Astrocyte (in vitro differentiated cells and primary cell): Measurements from ENCODE around the gene LRP10. TPM values are rescaled to one million over a fixed set of nuclear protein-coding genes. Genes with fewer than 3 reads are reported as not detected.
A peak's percentile ranks its signal among the peaks of the same experiment; 100 is the strongest.

Source experiments
- DNase-seq: peaks from one replicate; pipeline ENCODE4 v3.0.0-alpha.2; 2010; ENCODE audit warnings: low read depth
- FAIRE-seq: peaks from 2 replicates; lab custom pipeline; 2011; peaks lifted over from hg19 to GRCh38; lab: Jason Lieb, UNC
- H2AFZ ChIP-seq: 2 replicates; pipeline ENCODE4 v1.6.0; 2012; ENCODE audit warnings: low read depth, low read length, inconsistent platforms
- H3K27ac ChIP-seq: 2 replicates; pipeline ENCODE4 v1.5.1; 2011; ENCODE audit warnings: low read depth, low read length, inconsistent platforms
- H3K27me3 ChIP-seq: 2 replicates; pipeline ENCODE4 v1.6.0; 2011; ENCODE audit warnings: low read length, inconsistent platforms; ENCODE audit not compliant: insufficient read depth
- H3K36me3 ChIP-seq: 2 replicates; pipeline ENCODE4 v1.5.1; 2011; ENCODE audit warnings: low read length, inconsistent platforms; ENCODE audit not compliant: insufficient read depth
- H3K4me1 ChIP-seq: 2 replicates; pipeline ENCODE4 v1.5.1; 2011; ENCODE audit warnings: low read length, inconsistent platforms; ENCODE audit not compliant: insufficient read depth
- H3K4me2 ChIP-seq: 2 replicates; pipeline ENCODE4 v1.6.0; 2012; ENCODE audit warnings: low read length, inconsistent platforms
- H3K4me3 ChIP-seq: 2 replicates; pipeline ENCODE4 v1.5.1; 2011; ENCODE audit warnings: low read depth, mild to moderate bottlenecking, low read length, inconsistent platforms; ENCODE audit not compliant: insufficient read depth
- H3K79me2 ChIP-seq: 2 replicates; pipeline ENCODE4 v1.6.0; 2012; ENCODE audit warnings: mild to moderate bottlenecking, low read length, inconsistent platforms; ENCODE audit not compliant: insufficient read depth
- H3K9ac ChIP-seq: 2 replicates; pipeline ENCODE4 v1.6.0; 2012; ENCODE audit warnings: mild to moderate bottlenecking, low read length, inconsistent platforms
- H3K9me3 ChIP-seq: 2 replicates; pipeline ENCODE4 v1.5.1; 2012; ENCODE audit warnings: low read depth, mild to moderate bottlenecking, low read length, inconsistent platforms; ENCODE audit not compliant: insufficient read depth
- H4K20me1 ChIP-seq: 2 replicates; pipeline ENCODE4 v1.6.0; 2012; ENCODE audit warnings: low read length, inconsistent platforms; ENCODE audit not compliant: insufficient read depth
- H3K27ac Mint-ChIP-seq: one replicate; pipeline ENCODE4 v1.8.0; 2021; ENCODE audit warnings: mild to moderate bottlenecking, mixed read lengths; ENCODE audit not compliant: unreplicated experiment
- H3K27me3 Mint-ChIP-seq: one replicate; pipeline ENCODE4 v1.8.0; 2021; ENCODE audit warnings: low read depth, mixed read lengths; ENCODE audit not compliant: unreplicated experiment
- H3K36me3 Mint-ChIP-seq: one replicate; pipeline ENCODE4 v1.8.0; 2021; ENCODE audit warnings: low read depth, mixed read lengths; ENCODE audit not compliant: unreplicated experiment
- H3K4me1 Mint-ChIP-seq: one replicate; pipeline ENCODE4 v1.8.0; 2021; ENCODE audit warnings: low read depth, mixed read lengths; ENCODE audit not compliant: unreplicated experiment
- H3K4me3 Mint-ChIP-seq: one replicate; pipeline ENCODE4 v1.8.0; 2021; ENCODE audit warnings: mild to moderate bottlenecking, moderate library complexity, mixed read lengths; ENCODE audit not compliant: unreplicated experiment
- H3K9me3 Mint-ChIP-seq: one replicate; pipeline ENCODE4 v1.8.0; 2021; ENCODE audit warnings: mild to moderate bottlenecking, mixed read lengths; ENCODE audit not compliant: unreplicated experiment
- EZH2 ChIP-seq: IDR thresholded peaks from 2 replicates; pipeline ENCODE4 v1.6.1; 2012; ENCODE audit warnings: mild to moderate bottlenecking, low read length, inconsistent platforms; ENCODE audit not compliant: insufficient read depth
- total RNA-seq: library from RNA; stranded (reverse); gene quantifications from 2 replicates; pipeline ENCODE4 v1.2.1, GENCODE V29; 2021
- TF ChIP-seq, protein P1 (sequence below): IDR thresholded peaks from 2 replicates; pipeline ENCODE4 v1.5.1; 2011; ENCODE audit warnings: low read depth, mild to moderate bottlenecking, inconsistent platforms, low read length, moderate library complexity; ENCODE audit not compliant: insufficient read depth

Gene LRP10
- total RNA-seq, 1 donor from 2014 or later: 142 TPM

DNA sequence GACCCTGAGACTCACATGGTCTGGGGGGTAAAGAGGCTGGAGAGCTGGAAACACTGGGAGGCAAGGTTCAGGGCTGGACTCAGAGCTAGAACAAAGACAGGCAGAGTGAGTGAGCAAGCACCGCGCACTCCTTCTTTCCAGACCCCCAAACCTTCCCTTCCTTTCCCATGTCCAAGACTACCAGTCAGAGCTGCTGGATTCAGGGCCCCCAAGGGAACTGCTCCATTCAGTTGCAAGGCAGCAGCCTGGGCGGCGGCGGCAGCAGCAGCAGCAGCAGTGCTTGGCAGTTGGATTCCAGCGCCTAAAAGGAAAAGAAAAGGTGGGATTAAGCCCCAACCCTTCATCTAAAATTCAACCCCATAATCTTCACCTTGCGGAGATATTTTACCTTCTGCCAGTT, 30.3 kb downstream of the LRP10 start:
- TF ChIP-seq, protein P1, sequence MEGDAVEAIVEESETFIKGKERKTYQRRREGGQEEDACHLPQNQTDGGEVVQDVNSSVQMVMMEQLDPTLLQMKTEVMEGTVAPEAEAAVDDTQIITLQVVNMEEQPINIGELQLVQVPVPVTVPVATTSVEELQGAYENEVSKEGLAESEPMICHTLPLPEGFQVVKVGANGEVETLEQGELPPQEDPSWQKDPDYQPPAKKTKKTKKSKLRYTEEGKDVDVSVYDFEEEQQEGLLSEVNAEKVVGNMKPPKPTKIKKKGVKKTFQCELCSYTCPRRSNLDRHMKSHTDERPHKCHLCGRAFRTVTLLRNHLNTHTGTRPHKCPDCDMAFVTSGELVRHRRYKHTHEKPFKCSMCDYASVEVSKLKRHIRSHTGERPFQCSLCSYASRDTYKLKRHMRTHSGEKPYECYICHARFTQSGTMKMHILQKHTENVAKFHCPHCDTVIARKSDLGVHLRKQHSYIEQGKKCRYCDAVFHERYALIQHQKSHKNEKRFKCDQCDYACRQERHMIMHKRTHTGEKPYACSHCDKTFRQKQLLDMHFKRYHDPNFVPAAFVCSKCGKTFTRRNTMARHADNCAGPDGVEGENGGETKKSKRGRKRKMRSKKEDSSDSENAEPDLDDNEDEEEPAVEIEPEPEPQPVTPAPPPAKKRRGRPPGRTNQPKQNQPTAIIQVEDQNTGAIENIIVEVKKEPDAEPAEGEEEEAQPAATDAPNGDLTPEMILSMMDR: no peak
- TF ChIP-seq EZH2: no peak
- no peaks in the 10 kb centered on the region for H3K9me3 ChIP-seq
- Mint-ChIP-seq H3K27ac (no peak overlapping the region), H3K36me3 (peaks cover 20% of the 10 kb centered on the region), H3K9me3 (no peaks in the 10 kb centered on the region), H3K27me3 (no peaks in the 10 kb centered on the region), H3K4me3 (peak overlapping the region; percentile 17), H3K4me1 (peaks cover 26% of the 10 kb centered on the region)
- H3K4me2 ChIP-seq: no peak overlapping the region
- no peak overlapping the region for H2AFZ ChIP-seq
- H4K20me1 ChIP-seq: no peaks in the 10 kb centered on the region
- H3K36me3 ChIP-seq: peaks cover 46% of the 10 kb centered on the region
- peaks cover 15% of the 10 kb centered on the region for H3K4me1 ChIP-seq
- FAIRE-seq (no peak), DNase-seq (no peak)
- no peaks in the 10 kb centered on the region for H3K79me2 ChIP-seq
- no peak overlapping the region for H3K9ac ChIP-seq
- H3K27ac ChIP-seq: no peak overlapping the region
- H3K27me3 ChIP-seq: no peaks in the 10 kb centered on the region
- H3K4me3 ChIP-seq: no peak overlapping the region

DNA sequence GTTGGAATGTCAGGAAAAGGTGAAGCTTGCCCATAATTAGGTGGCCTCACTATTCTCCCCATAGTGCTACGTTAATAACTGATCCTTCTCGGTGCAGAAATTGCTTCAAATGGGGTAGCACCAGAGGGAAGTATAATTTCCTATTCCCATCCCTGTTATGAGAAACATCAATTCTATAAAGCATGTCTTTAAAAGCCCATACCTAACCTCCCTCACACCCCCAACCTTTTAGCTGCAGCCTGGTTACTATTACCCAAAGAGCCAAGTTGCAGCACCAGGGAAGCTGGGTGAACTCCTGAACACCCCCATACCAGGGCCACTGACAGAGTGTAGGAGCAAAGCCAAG, 32.2 kb downstream of the LRP10 start:
- Histone ChIP-seq H3K79me2 (no peaks in the 10 kb centered on the region), H3K4me1 (peaks cover 6% of the 10 kb centered on the region), H4K20me1 (no peaks in the 10 kb centered on the region), H2AFZ (no peak overlapping the region), H3K27me3 (no peaks in the 10 kb centered on the region), H3K9ac (no peak overlapping the region), H3K4me3 (no peak overlapping the region), H3K4me2 (no peak overlapping the region), H3K27ac (no peak overlapping the region), H3K36me3 (peaks cover 54% of the 10 kb centered on the region), H3K9me3 (no peaks in the 10 kb centered on the region)
- DNase-seq (no peak), FAIRE-seq (no peak)
- Mint-ChIP-seq H3K4me3 (no peak overlapping the region), H3K27me3 (no peaks in the 10 kb centered on the region), H3K4me1 (peaks cover 11% of the 10 kb centered on the region), H3K9me3 (no peaks in the 10 kb centered on the region), H3K27ac (no peak overlapping the region), H3K36me3 (peaks cover 20% of the 10 kb centered on the region)
- no peak for TF ChIP-seq EZH2
- TF ChIP-seq, protein P1: no peak

DNA sequence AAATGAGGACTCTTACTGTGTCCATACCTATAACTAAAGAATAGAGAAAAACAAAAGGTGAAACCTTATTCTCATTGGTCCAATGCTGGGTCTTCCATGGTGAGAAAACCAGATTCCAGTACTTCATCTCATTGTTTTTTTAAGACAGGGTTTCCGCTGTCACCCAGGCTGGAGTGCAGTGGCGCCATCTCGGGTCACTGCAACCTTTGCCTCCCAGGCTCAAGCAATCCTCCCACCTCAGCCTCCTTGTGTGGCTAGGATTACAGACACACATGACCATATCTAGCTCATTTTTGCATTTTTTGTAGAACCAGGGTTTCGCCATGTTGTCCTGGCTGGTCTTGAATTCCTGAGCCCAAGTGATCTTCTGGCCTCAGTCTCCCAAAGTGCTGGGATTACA, 34.1 kb downstream of the LRP10 start:
- H3K4me2 ChIP-seq: no peak overlapping the region
- peaks cover 20% of the 10 kb centered on the region for H3K36me3 Mint-ChIP-seq
- no peaks in the 10 kb centered on the region for H3K4me1 ChIP-seq
- no peaks in the 10 kb centered on the region for H3K27me3 Mint-ChIP-seq
- H3K79me2 ChIP-seq: peaks cover 10% of the 10 kb centered on the region
- no peaks in the 10 kb centered on the region for H3K27me3 ChIP-seq
- H3K9me3 Mint-ChIP-seq: no peaks in the 10 kb centered on the region
- no peak overlapping the region for H2AFZ ChIP-seq
- no peaks in the 10 kb centered on the region for H4K20me1 ChIP-seq
- no peak overlapping the region for H3K4me3 ChIP-seq
- peaks cover 62% of the 10 kb centered on the region for H3K36me3 ChIP-seq
- TF ChIP-seq, protein P1: no peak
- no peak for TF ChIP-seq EZH2
- no peak overlapping the region for H3K27ac Mint-ChIP-seq
- FAIRE-seq (no peak), DNase-seq (no peak)
- no peaks in the 10 kb centered on the region for H3K4me1 Mint-ChIP-seq
- no peak overlapping the region for H3K4me3 Mint-ChIP-seq
- H3K27ac ChIP-seq: no peak overlapping the region
- no peak overlapping the region for H3K9ac ChIP-seq
- no peaks in the 10 kb centered on the region for H3K9me3 ChIP-seq
